Sigmoid colon (tissue), 3 donors: ENCODE data around the gene CNTNAP5.

Experiments
- POLR2A ChIP-seq, 2 donors: fragments of 450-650 bp; IDR thresholded peaks; one replicate each; pipeline ENCODE4 v1.6.1; 2016; ENCODE audit warnings: antibody characterized with exemption in 2 of 2, mild to moderate bottlenecking in 2 of 2, moderate library complexity in 2 of 2
- TF ChIP-seq, protein P1 (sequence below), 4 experiments: fragments of 450-650 bp in 3 of 4; fragments of 200-600 bp in 1 of 4; IDR thresholded peaks; one replicate each; pipeline ENCODE4 v1.5.1; 2016 to 2019; ENCODE audit warnings: antibody characterized with exemption in 4 of 4, mild to moderate bottlenecking in 3 of 4, moderate library complexity in 2 of 4

DNA sequence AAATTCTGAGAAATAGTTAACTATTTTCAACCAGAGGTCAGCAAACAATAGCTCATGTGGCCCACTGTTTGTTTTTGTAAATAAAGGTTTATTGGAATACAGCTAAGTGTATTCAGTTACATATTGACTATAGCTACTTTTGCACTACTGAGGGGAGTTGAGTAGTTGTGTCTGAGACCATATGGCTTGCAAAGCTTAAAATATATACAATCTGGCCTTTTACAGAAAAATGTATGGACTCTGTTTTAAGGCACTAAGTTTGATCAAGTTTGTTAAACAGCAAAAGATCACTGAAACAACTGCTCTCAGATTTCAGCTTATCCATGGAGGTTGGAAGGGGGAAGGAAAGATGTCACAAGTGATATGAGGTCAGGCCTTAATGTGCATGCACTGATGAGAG, 667.1 kb downstream of the CNTNAP5 start:
- TF ChIP-seq, protein P1, sequence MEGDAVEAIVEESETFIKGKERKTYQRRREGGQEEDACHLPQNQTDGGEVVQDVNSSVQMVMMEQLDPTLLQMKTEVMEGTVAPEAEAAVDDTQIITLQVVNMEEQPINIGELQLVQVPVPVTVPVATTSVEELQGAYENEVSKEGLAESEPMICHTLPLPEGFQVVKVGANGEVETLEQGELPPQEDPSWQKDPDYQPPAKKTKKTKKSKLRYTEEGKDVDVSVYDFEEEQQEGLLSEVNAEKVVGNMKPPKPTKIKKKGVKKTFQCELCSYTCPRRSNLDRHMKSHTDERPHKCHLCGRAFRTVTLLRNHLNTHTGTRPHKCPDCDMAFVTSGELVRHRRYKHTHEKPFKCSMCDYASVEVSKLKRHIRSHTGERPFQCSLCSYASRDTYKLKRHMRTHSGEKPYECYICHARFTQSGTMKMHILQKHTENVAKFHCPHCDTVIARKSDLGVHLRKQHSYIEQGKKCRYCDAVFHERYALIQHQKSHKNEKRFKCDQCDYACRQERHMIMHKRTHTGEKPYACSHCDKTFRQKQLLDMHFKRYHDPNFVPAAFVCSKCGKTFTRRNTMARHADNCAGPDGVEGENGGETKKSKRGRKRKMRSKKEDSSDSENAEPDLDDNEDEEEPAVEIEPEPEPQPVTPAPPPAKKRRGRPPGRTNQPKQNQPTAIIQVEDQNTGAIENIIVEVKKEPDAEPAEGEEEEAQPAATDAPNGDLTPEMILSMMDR (IDR thresholded peaks at IDR 0.05) = no peak
- TF ChIP-seq POLR2A (IDR thresholded peaks at IDR 0.05) = no peak
